ENCODE data around the gene CTNNB1.

DNA sequence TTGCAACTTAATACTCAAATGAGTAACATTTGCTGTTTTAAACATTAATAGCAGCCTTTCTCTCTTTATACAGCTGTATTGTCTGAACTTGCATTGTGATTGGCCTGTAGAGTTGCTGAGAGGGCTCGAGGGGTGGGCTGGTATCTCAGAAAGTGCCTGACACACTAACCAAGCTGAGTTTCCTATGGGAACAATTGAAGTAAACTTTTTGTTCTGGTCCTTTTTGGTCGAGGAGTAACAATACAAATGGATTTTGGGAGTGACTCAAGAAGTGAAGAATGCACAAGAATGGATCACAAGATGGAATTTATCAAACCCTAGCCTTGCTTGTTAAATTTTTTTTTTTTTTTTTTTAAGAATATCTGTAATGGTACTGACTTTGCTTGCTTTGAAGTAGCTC, 40.3 kb downstream of the CTNNB1 start:
- TF ChIP-seq POLR2AphosphoS5 (IDR thresholded peaks at IDR 0.05; ENCODE audit: low read depth): no peak
- TF ChIP-seq, protein P1, sequence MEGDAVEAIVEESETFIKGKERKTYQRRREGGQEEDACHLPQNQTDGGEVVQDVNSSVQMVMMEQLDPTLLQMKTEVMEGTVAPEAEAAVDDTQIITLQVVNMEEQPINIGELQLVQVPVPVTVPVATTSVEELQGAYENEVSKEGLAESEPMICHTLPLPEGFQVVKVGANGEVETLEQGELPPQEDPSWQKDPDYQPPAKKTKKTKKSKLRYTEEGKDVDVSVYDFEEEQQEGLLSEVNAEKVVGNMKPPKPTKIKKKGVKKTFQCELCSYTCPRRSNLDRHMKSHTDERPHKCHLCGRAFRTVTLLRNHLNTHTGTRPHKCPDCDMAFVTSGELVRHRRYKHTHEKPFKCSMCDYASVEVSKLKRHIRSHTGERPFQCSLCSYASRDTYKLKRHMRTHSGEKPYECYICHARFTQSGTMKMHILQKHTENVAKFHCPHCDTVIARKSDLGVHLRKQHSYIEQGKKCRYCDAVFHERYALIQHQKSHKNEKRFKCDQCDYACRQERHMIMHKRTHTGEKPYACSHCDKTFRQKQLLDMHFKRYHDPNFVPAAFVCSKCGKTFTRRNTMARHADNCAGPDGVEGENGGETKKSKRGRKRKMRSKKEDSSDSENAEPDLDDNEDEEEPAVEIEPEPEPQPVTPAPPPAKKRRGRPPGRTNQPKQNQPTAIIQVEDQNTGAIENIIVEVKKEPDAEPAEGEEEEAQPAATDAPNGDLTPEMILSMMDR (IDR thresholded peaks at IDR 0.05; ENCODE audit: insufficient read depth, low read length): no peak
- TF ChIP-seq GABPA (IDR thresholded peaks at IDR 0.05; ENCODE audit: low read depth): no peak
- TF ChIP-seq, protein P2, sequence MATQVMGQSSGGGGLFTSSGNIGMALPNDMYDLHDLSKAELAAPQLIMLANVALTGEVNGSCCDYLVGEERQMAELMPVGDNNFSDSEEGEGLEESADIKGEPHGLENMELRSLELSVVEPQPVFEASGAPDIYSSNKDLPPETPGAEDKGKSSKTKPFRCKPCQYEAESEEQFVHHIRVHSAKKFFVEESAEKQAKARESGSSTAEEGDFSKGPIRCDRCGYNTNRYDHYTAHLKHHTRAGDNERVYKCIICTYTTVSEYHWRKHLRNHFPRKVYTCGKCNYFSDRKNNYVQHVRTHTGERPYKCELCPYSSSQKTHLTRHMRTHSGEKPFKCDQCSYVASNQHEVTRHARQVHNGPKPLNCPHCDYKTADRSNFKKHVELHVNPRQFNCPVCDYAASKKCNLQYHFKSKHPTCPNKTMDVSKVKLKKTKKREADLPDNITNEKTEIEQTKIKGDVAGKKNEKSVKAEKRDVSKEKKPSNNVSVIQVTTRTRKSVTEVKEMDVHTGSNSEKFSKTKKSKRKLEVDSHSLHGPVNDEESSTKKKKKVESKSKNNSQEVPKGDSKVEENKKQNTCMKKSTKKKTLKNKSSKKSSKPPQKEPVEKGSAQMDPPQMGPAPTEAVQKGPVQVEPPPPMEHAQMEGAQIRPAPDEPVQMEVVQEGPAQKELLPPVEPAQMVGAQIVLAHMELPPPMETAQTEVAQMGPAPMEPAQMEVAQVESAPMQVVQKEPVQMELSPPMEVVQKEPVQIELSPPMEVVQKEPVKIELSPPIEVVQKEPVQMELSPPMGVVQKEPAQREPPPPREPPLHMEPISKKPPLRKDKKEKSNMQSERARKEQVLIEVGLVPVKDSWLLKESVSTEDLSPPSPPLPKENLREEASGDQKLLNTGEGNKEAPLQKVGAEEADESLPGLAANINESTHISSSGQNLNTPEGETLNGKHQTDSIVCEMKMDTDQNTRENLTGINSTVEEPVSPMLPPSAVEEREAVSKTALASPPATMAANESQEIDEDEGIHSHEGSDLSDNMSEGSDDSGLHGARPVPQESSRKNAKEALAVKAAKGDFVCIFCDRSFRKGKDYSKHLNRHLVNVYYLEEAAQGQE (IDR thresholded peaks at IDR 0.05; ENCODE audit: insufficient replicate concordance, low read depth): no peak
- no peak for TF ChIP-seq SPI1 (IDR thresholded peaks at IDR 0.05; ENCODE audit: borderline replicate concordance, low read depth)
